Measurements from ENCODE around the gene BNIP1.

Gene BNIP1

GRCh38 chr5:173197375-173197891, 53.1 kb downstream of the BNIP1 start:
- no peaks in the 10 kb centered on the region for H4K20me1 ChIP-seq (ENCODE audit: insufficient read depth, low read length)
- H3K27me3 ChIP-seq (ENCODE audit: insufficient read depth, low read length, poor library complexity) = no peaks in the 10 kb centered on the region
- ATAC-seq (ENCODE audit: insufficient read depth, low read depth) = no peak

GRCh38 chr5:173198049-173198448, 53.7 kb downstream of the BNIP1 start:
- TF ChIP-seq, protein P1, sequence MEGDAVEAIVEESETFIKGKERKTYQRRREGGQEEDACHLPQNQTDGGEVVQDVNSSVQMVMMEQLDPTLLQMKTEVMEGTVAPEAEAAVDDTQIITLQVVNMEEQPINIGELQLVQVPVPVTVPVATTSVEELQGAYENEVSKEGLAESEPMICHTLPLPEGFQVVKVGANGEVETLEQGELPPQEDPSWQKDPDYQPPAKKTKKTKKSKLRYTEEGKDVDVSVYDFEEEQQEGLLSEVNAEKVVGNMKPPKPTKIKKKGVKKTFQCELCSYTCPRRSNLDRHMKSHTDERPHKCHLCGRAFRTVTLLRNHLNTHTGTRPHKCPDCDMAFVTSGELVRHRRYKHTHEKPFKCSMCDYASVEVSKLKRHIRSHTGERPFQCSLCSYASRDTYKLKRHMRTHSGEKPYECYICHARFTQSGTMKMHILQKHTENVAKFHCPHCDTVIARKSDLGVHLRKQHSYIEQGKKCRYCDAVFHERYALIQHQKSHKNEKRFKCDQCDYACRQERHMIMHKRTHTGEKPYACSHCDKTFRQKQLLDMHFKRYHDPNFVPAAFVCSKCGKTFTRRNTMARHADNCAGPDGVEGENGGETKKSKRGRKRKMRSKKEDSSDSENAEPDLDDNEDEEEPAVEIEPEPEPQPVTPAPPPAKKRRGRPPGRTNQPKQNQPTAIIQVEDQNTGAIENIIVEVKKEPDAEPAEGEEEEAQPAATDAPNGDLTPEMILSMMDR (IDR thresholded peaks at IDR 0.05; ENCODE audit: borderline replicate concordance, extremely low read depth, low read length, poor library complexity, severe bottlenecking) = no peak
- TF ChIP-seq EZH2 (IDR thresholded peaks at IDR 0.05; ENCODE audit: borderline replicate concordance, low read depth, low read length, severe bottlenecking) = no peak
- H3K4me3 ChIP-seq (ENCODE audit: low read depth in 1 of 2, low read length in 2 of 2) = no peak overlapping the region
- no peaks in the 10 kb centered on the region for H3K27me3 ChIP-seq (ENCODE audit: insufficient read depth, low read length, poor library complexity)
- H3K27ac ChIP-seq (ENCODE audit: low read length) = no peak overlapping the region
- no peak overlapping the region for H2AFZ ChIP-seq (ENCODE audit: low read depth, low read length)
- no peaks in the 10 kb centered on the region for H4K20me1 ChIP-seq (ENCODE audit: insufficient read depth, low read length)
- no peaks in the 10 kb centered on the region for H3K36me3 ChIP-seq (ENCODE audit: insufficient read depth, low read length)
- H3K4me2 ChIP-seq (ENCODE audit: insufficient read depth, low read length) = no peak overlapping the region
- ATAC-seq (ENCODE audit: insufficient read depth, low read depth) (no peak), DNase-seq (no peak)
- no peaks in the 10 kb centered on the region for H3K4me1 ChIP-seq (ENCODE audit: insufficient read depth, low read length)
- H3K9me3 ChIP-seq (ENCODE audit: insufficient read depth, low read length, severe bottlenecking) = peaks cover 5% of the 10 kb centered on the region
- H3K9ac ChIP-seq (ENCODE audit: low read depth, low read length) = no peak overlapping the region
- H3K79me2 ChIP-seq (ENCODE audit: insufficient read depth, low read length) = no peaks in the 10 kb centered on the region

More at GRCh38 chr5:173197375-173197891, 53.1 kb downstream of the BNIP1 start:
- no peak for DNase-seq
- Histone ChIP-seq H3K4me3 (ENCODE audit: low read depth in 1 of 2, low read length in 2 of 2) (no peak overlapping the region), H3K27ac (ENCODE audit: low read length) (no peak overlapping the region), H3K36me3 (ENCODE audit: insufficient read depth, low read length) (no peaks in the 10 kb centered on the region), H3K4me1 (ENCODE audit: insufficient read depth, low read length) (no peaks in the 10 kb centered on the region), H3K4me2 (ENCODE audit: insufficient read depth, low read length) (no peak overlapping the region), H3K79me2 (ENCODE audit: insufficient read depth, low read length) (no peaks in the 10 kb centered on the region), H3K9ac (ENCODE audit: low read depth, low read length) (no peak overlapping the region), H3K9me3 (ENCODE audit: insufficient read depth, low read length, severe bottlenecking) (peaks cover 5% of the 10 kb centered on the region), H2AFZ (ENCODE audit: low read depth, low read length) (no peak overlapping the region)
- TF ChIP-seq EZH2 (IDR thresholded peaks at IDR 0.05; ENCODE audit: borderline replicate concordance, low read depth, low read length, severe bottlenecking) = no peak
- TF ChIP-seq, protein P1 (IDR thresholded peaks at IDR 0.05; ENCODE audit: borderline replicate concordance, extremely low read depth, low read length, poor library complexity, severe bottlenecking) = no peak

DNA sequence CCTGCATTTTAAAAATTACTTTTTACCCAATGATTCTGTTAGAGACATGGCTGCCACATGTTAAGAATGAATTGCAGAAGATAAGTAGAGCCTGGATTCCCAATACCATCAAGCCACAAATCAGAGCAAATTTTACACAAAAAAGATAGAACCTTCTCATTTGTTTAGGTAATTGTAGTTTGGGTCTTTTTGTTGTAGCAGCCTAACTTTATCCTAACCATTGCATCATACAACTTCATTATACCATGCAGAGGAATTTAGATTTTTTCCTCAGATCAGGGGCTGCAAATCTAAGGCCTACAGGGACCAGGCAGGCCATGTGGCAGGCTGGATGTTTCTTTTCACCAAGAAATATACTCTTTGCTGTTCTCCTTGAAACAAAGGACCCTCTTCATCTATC, 56.0 kb downstream of the BNIP1 start:
- TF ChIP-seq EZH2 (IDR thresholded peaks at IDR 0.05; ENCODE audit: borderline replicate concordance, low read depth, low read length, severe bottlenecking) = no peak
- TF ChIP-seq, protein P1 (IDR thresholded peaks at IDR 0.05; ENCODE audit: borderline replicate concordance, extremely low read depth, low read length, poor library complexity, severe bottlenecking) = no peak
- Histone ChIP-seq H2AFZ (ENCODE audit: low read depth, low read length) (no peak overlapping the region), H3K4me3 (ENCODE audit: low read depth in 1 of 2, low read length in 2 of 2) (no peak overlapping the region)

More for the DNA sequence above, 56.0 kb downstream of the BNIP1 start:
- ATAC-seq (ENCODE audit: insufficient read depth, low read depth) (no peak), DNase-seq (no peak)
- H3K9ac ChIP-seq (ENCODE audit: low read depth, low read length) = no peak overlapping the region
- no peaks in the 10 kb centered on the region for H3K36me3 ChIP-seq (ENCODE audit: insufficient read depth, low read length)
- no peaks in the 10 kb centered on the region for H3K4me1 ChIP-seq (ENCODE audit: insufficient read depth, low read length)
- no peak overlapping the region for H3K4me2 ChIP-seq (ENCODE audit: insufficient read depth, low read length)
- H3K9me3 ChIP-seq (ENCODE audit: insufficient read depth, low read length, severe bottlenecking) = peaks cover 5% of the 10 kb centered on the region
- H3K79me2 ChIP-seq (ENCODE audit: insufficient read depth, low read length) = no peaks in the 10 kb centered on the region
- H3K27ac ChIP-seq (ENCODE audit: low read length) = no peak overlapping the region
- no peaks in the 10 kb centered on the region for H3K27me3 ChIP-seq (ENCODE audit: insufficient read depth, low read length, poor library complexity)
- no peaks in the 10 kb centered on the region for H4K20me1 ChIP-seq (ENCODE audit: insufficient read depth, low read length)
